Measurements from ENCODE around the gene CCNB1.

Gene CCNB1

DNA sequence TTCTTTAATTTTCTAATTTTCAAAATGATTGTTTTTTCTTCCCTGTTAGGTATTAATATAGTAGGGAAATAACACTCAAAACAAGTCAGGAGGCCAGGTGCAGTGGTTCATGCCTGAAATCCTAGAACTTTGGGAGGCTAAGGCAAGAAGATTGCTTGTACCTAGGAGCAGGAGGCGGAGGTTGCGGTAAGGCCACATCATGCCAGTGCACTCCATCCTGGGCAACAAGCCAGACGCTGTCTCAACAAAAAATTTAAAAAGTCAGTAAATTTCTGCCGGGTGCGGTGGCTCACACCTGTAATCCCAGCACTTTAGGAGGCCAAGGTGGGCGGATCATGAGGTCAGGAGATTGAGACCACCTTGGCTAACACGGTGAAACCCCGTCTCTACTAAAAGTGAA, 57.6 kb downstream of the CCNB1 start:
- TF ChIP-seq CREB1 (IDR thresholded peaks at IDR 0.05; ENCODE audit: low read depth) (no peak), FOXM1 (IDR thresholded peaks at IDR 0.05; ENCODE audit: borderline replicate concordance, low read depth) (no peak), YY1 (IDR thresholded peaks at IDR 0.05; ENCODE audit: low read depth) (no peak), REST (IDR thresholded peaks at IDR 0.05; ENCODE audit: low read depth) (no peak), EP300 (IDR thresholded peaks at IDR 0.05; ENCODE audit: borderline replicate concordance) (no peak), TAF1 (IDR thresholded peaks at IDR 0.05; ENCODE audit: low read depth) (no peak), NFIC (IDR thresholded peaks at IDR 0.05) (no peak), EGR1 (IDR thresholded peaks at IDR 0.05) (no peak), RAD21 (IDR thresholded peaks at IDR 0.05; ENCODE audit: low read depth) (no peak), TCF12 (IDR thresholded peaks at IDR 0.05; ENCODE audit: low read depth) (no peak), CEBPB (IDR thresholded peaks at IDR 0.05) (no peak), ZBTB7A (IDR thresholded peaks at IDR 0.05; ENCODE audit: low read depth) (no peak), TEAD4 (IDR thresholded peaks at IDR 0.05) (no peak)
- TF ChIP-seq, protein P1, sequence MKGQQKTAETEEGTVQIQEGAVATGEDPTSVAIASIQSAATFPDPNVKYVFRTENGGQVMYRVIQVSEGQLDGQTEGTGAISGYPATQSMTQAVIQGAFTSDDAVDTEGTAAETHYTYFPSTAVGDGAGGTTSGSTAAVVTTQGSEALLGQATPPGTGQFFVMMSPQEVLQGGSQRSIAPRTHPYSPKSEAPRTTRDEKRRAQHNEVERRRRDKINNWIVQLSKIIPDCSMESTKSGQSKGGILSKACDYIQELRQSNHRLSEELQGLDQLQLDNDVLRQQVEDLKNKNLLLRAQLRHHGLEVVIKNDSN (IDR thresholded peaks at IDR 0.05) = no peak
- TF ChIP-seq, protein P2, sequence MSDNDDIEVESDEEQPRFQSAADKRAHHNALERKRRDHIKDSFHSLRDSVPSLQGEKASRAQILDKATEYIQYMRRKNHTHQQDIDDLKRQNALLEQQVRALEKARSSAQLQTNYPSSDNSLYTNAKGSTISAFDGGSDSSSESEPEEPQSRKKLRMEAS (IDR thresholded peaks at IDR 0.05) = no peak

DNA sequence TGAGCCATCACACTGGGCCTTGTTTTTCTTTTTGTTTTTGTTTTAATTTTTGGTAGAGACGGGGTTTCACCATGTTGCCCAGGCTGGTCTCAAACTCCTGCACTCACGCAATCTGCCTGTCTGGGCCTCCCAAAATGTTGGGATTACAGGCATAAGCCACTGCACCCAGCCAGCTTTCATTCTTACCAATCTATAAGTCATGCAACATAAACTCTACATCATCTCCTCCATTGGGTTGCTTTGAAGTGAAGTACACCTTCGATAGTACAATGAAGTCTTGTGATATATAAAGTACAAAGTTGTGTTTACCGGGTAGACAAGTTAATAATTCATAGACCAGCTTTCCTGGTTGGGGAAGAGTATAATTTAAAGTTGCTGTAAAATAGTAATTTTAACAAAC, 58.9 kb downstream of the CCNB1 start:
- TF ChIP-seq, protein P1 (IDR thresholded peaks at IDR 0.05) = no peak
- TF ChIP-seq NFIC (IDR thresholded peaks at IDR 0.05) (no peak), EP300 (IDR thresholded peaks at IDR 0.05; ENCODE audit: borderline replicate concordance) (no peak), REST (IDR thresholded peaks at IDR 0.05; ENCODE audit: low read depth) (no peak), TAF1 (IDR thresholded peaks at IDR 0.05; ENCODE audit: low read depth) (no peak), TCF12 (IDR thresholded peaks at IDR 0.05; ENCODE audit: low read depth) (no peak), FOXM1 (IDR thresholded peaks at IDR 0.05; ENCODE audit: borderline replicate concordance, low read depth) (no peak), CEBPB (IDR thresholded peaks at IDR 0.05) (no peak), EGR1 (IDR thresholded peaks at IDR 0.05) (no peak), ZBTB7A (IDR thresholded peaks at IDR 0.05; ENCODE audit: low read depth) (no peak), RAD21 (IDR thresholded peaks at IDR 0.05; ENCODE audit: low read depth) (no peak), TEAD4 (IDR thresholded peaks at IDR 0.05) (no peak), CREB1 (IDR thresholded peaks at IDR 0.05; ENCODE audit: low read depth) (no peak), YY1 (IDR thresholded peaks at IDR 0.05; ENCODE audit: low read depth) (no peak)
- TF ChIP-seq, protein P2 (IDR thresholded peaks at IDR 0.05) = no peak

All from Ishikawa (cell line).